ENCODE results near the gene C19orf47.

The C19orf47 gene

DNA sequence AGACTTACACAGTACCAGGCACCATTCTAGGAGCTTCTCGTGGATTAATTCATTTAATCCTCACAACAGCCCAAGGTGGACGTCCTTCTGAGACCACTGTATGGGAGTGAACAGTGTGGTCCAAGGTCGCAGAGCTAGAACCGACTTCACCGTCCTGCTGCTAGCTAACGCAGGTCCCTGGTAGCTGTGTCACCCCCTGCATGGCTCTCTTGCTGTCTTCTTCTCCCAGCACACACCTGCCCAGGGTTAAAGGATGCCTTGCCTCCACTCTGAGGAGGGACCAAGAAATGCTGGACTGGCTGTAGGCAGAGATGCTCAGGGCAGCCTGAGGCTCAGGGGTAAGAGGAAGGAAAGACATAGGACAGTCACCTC, 66.0 kb downstream of the C19orf47 start:
- Histone ChIP-seq H3K27me3 (no peaks in the 10 kb centered on the region), H3K4me1 (ENCODE audit: control insufficient read depth in 1 of 2, insufficient read depth in 1 of 2, low read depth in 1 of 2, low read length in 1 of 2) (peaks cover 17 to 20% of the 10 kb centered on the region in 2 experiments), H3K4me3 (ENCODE audit: low read depth in 1 of 2, low read length in 1 of 2) (no peak overlapping the region), H3K27ac (no peak overlapping the region), H3K9me3 (no peaks in the 10 kb centered on the region), H3K36me3 (peaks cover 8% of the 10 kb centered on the region)
- TF ChIP-seq, protein P1, sequence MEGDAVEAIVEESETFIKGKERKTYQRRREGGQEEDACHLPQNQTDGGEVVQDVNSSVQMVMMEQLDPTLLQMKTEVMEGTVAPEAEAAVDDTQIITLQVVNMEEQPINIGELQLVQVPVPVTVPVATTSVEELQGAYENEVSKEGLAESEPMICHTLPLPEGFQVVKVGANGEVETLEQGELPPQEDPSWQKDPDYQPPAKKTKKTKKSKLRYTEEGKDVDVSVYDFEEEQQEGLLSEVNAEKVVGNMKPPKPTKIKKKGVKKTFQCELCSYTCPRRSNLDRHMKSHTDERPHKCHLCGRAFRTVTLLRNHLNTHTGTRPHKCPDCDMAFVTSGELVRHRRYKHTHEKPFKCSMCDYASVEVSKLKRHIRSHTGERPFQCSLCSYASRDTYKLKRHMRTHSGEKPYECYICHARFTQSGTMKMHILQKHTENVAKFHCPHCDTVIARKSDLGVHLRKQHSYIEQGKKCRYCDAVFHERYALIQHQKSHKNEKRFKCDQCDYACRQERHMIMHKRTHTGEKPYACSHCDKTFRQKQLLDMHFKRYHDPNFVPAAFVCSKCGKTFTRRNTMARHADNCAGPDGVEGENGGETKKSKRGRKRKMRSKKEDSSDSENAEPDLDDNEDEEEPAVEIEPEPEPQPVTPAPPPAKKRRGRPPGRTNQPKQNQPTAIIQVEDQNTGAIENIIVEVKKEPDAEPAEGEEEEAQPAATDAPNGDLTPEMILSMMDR (IDR thresholded peaks at IDR 0.05), result no peak

GRCh38 chr19:40281381-40282208, 66.6 kb downstream of the C19orf47 start:
- Histone ChIP-seq H3K27me3 (no peaks in the 10 kb centered on the region), H3K9me3 (no peaks in the 10 kb centered on the region), H3K4me1 (ENCODE audit: control insufficient read depth in 1 of 2, insufficient read depth in 1 of 2, low read depth in 1 of 2, low read length in 1 of 2) (peaks cover 17 to 20% of the 10 kb centered on the region in 2 experiments), H3K4me3 (ENCODE audit: low read depth in 1 of 2, low read length in 1 of 2) (no peak overlapping the region), H3K36me3 (peaks cover 8% of the 10 kb centered on the region), H3K27ac (no peak overlapping the region)
- TF ChIP-seq, protein P1 (IDR thresholded peaks at IDR 0.05), result no peak

- TF ChIP-seq, protein P1 (IDR thresholded peaks at IDR 0.05), result no peak
- Histone ChIP-seq H3K27ac (no peak overlapping the region), H3K27me3 (no peaks in the 10 kb centered on the region), H3K36me3 (peaks cover 8% of the 10 kb centered on the region), H3K4me3 (ENCODE audit: low read depth in 1 of 2, low read length in 1 of 2) (no peak overlapping the region), H3K4me1 (ENCODE audit: control insufficient read depth in 1 of 2, insufficient read depth in 1 of 2, low read depth in 1 of 2, low read length in 1 of 2) (peaks cover 14 to 17% of the 10 kb centered on the region in 2 experiments), H3K9me3 (no peaks in the 10 kb centered on the region)
Measured at GRCh38 chr19:40280608-40281221, 67.5 kb downstream of the C19orf47 start.

DNA sequence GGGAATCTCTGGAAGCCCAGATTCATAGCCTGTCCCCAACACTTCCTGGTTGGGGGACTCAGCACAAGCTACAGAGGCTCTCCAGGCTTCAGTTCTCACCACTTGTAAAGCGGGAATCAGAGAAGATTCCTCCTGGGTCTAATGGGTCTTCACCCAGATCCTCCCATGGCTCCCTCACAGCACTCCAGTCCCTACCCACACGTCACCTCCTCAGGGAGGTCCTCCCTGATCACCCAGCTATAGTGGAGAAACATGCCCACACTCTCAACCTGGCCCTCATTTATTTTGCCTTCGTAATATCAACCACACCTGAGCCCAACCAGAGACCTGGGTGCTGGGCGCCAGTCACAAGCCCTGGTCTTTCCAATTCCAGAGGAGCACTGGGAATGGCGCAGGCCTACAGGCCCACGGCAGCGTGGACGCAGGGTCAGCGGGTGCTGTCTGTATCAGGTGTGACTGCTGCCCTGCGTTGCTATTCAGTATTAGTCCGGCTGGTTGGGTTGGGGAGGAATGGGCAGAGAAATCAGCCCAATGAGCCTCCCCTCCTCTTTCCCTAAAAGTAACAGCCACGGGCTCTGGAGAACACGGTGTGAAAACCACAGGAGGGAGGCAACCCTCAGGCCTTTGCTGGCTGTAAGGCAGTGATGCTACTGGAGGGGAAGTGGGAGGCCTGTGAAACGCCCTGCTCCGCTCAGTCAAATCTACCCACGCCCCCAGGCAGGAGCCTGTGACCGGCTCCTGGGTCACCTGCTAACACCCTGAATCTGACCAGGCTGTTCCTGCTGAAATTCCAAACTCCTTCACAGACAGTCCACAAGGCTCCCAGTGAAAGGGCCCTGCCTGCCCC, 68.2 kb downstream of the C19orf47 start:
- peaks cover 16 to 17% of the 10 kb centered on the region in 2 experiments for H3K4me1 ChIP-seq (ENCODE audit: control insufficient read depth in 1 of 2, insufficient read depth in 1 of 2, low read depth in 1 of 2, low read length in 1 of 2)
- no peaks in the 10 kb centered on the region for H3K27me3 ChIP-seq
- no peak overlapping the region for H3K4me3 ChIP-seq (ENCODE audit: low read depth in 1 of 2, low read length in 1 of 2)
- peaks cover 8% of the 10 kb centered on the region for H3K36me3 ChIP-seq
- no peak overlapping the region for H3K27ac ChIP-seq
- TF ChIP-seq, protein P1 (IDR thresholded peaks at IDR 0.05), result no peak
- no peaks in the 10 kb centered on the region for H3K9me3 ChIP-seq

DNA sequence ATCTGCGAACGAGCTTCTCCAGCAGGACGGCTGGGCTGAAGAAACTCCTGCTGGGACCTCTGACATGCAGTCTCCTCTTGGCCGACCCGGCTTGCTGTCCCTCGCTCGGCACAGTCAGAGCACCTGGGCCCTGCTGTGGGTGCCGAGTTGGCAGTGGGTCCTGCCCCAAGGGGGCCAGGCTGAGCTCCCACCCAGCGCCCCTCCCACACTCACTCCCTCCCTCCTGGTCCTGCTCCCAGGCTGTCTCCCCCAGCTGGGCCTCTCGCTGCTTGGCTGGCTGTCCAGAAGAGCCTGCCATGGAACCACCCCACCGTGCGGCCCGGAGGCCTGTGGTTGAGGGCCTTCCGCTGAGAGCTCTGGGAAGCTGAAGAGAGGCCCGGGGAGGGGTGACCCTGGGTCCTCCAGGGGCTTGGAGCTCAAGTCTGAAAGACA, 69.1 kb downstream of the C19orf47 start:
- no peak overlapping the region for H3K27ac ChIP-seq

More for the DNA sequence above, 69.1 kb downstream of the C19orf47 start:
- no peak overlapping the region for H3K4me3 ChIP-seq (ENCODE audit: low read depth in 1 of 2, low read length in 1 of 2)
- no peaks in the 10 kb centered on the region for H3K9me3 ChIP-seq
- no peaks in the 10 kb centered on the region for H3K27me3 ChIP-seq
- peaks cover 18% of the 10 kb centered on the region in 2 experiments for H3K4me1 ChIP-seq (ENCODE audit: control insufficient read depth in 1 of 2, insufficient read depth in 1 of 2, low read depth in 1 of 2, low read length in 1 of 2)
- TF ChIP-seq, protein P1 (IDR thresholded peaks at IDR 0.05), result no peak
- peaks cover 8% of the 10 kb centered on the region for H3K36me3 ChIP-seq

Data from neutrophil (primary cell).